ENCODE results near the gene ZNF862.
A peak's percentile ranks its signal among the peaks of the same experiment; 100 is the strongest.

Gene ZNF862

GRCh38 chr7:149866139-149866778, 28.1 kb downstream of the ZNF862 start:
- DNase-seq (ENCODE audit: low read depth in 2 of 2): no peak

- no peak for DNase-seq (ENCODE audit: low read depth in 2 of 2)
Measured at GRCh38 chr7:149866779-149867447, 28.7 kb downstream of the ZNF862 start.

GRCh38 chr7:149867762-149868622, 29.8 kb downstream of the ZNF862 start:
- no peak for DNase-seq (ENCODE audit: low read depth in 2 of 2)

GRCh38 chr7:149868623-149869290, 30.6 kb downstream of the ZNF862 start:
- no peak for DNase-seq (ENCODE audit: low read depth in 2 of 2)

GRCh38 chr7:149869291-149869650, 31.1 kb downstream of the ZNF862 start:
- DNase-seq (ENCODE audit: low read depth in 2 of 2): no peak

- DNase-seq (ENCODE audit: low read depth in 2 of 2): peak in 1 of 2 donors; percentile 19
Measured at GRCh38 chr7:149869867-149870266, 31.7 kb downstream of the ZNF862 start.

GRCh38 chr7:149870274-149870673, 32.1 kb downstream of the ZNF862 start:
- no peak for DNase-seq (ENCODE audit: low read depth in 2 of 2)

GRCh38 chr7:149870701-149871483, 32.7 kb downstream of the ZNF862 start:
- DNase-seq (ENCODE audit: low read depth in 2 of 2): no peak

- no peak for DNase-seq (ENCODE audit: low read depth in 2 of 2)
Measured at GRCh38 chr7:149871576-149871975, 33.4 kb downstream of the ZNF862 start.

- no peak for DNase-seq (ENCODE audit: low read depth in 2 of 2)
Measured at GRCh38 chr7:149872419-149873073, 34.4 kb downstream of the ZNF862 start.

- DNase-seq (ENCODE audit: low read depth in 2 of 2): peak; percentile 84 to 92
Measured at GRCh38 chr7:149873074-149873969, 35.1 kb downstream of the ZNF862 start, which contains the start of gene ATP6V0E2. Gene ATP6V0E2 (plus strand): TSS chr7:149873969. CDS start chr7:149874066, 97 bp downstream.

- no peak for DNase-seq (ENCODE audit: low read depth in 2 of 2)
Measured at GRCh38 chr7:149873970-149874643, 35.9 kb downstream of the ZNF862 start.

GRCh38 chr7:149874644-149875028, 36.5 kb downstream of the ZNF862 start:
- DNase-seq (ENCODE audit: low read depth in 2 of 2): no peak

GRCh38 chr7:149875396-149875795, 37.2 kb downstream of the ZNF862 start:
- DNase-seq (ENCODE audit: low read depth in 2 of 2): no peak

GRCh38 chr7:149877890-149878522, 39.8 kb downstream of the ZNF862 start:
- no peak for DNase-seq (ENCODE audit: low read depth in 2 of 2)

- DNase-seq (ENCODE audit: low read depth in 2 of 2): no peak
Measured at GRCh38 chr7:149878523-149878921, 40.3 kb downstream of the ZNF862 start.

- DNase-seq (ENCODE audit: low read depth in 2 of 2): no peak
Measured at GRCh38 chr7:149879271-149879743, 41.1 kb downstream of the ZNF862 start.
